HepG2 (cell line): ENCODE data around the gene CTNND1. TPM values are rescaled to one million over a fixed set of nuclear protein-coding genes. Genes with fewer than 3 reads are reported as not detected.

Experiments used
- FOXM1 ChIP-seq: sonication (generic); formaldehyde crosslinking; IDR thresholded peaks from 2 replicates; pipeline ENCODE4 v1.5.0; 2020; ENCODE audit warnings: missing genetic modification reagents
- HBP1 ChIP-seq: IDR thresholded peaks from 2 replicates; pipeline ENCODE4 v1.6.1; 2016; ENCODE audit warnings: low read depth, control low read depth
- MLX ChIP-seq: IDR thresholded peaks from 2 replicates; pipeline ENCODE4 v1.6.1; 2016
- PAXIP1 ChIP-seq: sonication (generic); formaldehyde crosslinking; conservative IDR thresholded peaks from 2 replicates; pipeline ENCODE4 v1.4.0; 2020; ENCODE audit warnings: mild to moderate bottlenecking, missing genetic modification reagents, moderate library complexity
- TSC22D2 ChIP-seq: sonication (generic); formaldehyde crosslinking; IDR thresholded peaks from 2 replicates; pipeline ENCODE4 v1.5.1; 2020; ENCODE audit warnings: missing genetic modification reagents, mild to moderate bottlenecking, borderline replicate concordance
- ZBTB25 ChIP-seq: IDR thresholded peaks from 2 replicates; pipeline ENCODE4 v1.6.1; 2018; ENCODE audit warnings: missing genetic modification reagents
- ZBTB44 ChIP-seq: sonication (generic); formaldehyde crosslinking; IDR thresholded peaks from 2 replicates; pipeline ENCODE4 v1.4.0; 2020; ENCODE audit warnings: missing genetic modification reagents
- ZBTB8A ChIP-seq: sonication (generic); formaldehyde crosslinking; IDR thresholded peaks from 2 replicates; pipeline ENCODE4 v1.4.0; 2020; ENCODE audit warnings: mild to moderate bottlenecking, low read depth, missing genetic modification reagents, borderline replicate concordance
- ZNF20 ChIP-seq: sonication (generic); formaldehyde crosslinking; IDR thresholded peaks from 2 replicates; pipeline ENCODE4 v1.4.0; 2020; ENCODE audit warnings: mild to moderate bottlenecking, moderate library complexity, missing genetic modification reagents
- ZNF33B ChIP-seq: sonication (generic); formaldehyde crosslinking; IDR thresholded peaks from 2 replicates; pipeline ENCODE4 v1.5.1; 2020; ENCODE audit warnings: mild to moderate bottlenecking, missing genetic modification reagents
- ZNF580 ChIP-seq: IDR thresholded peaks from 2 replicates; pipeline ENCODE4 v1.6.1; 2016; ENCODE audit warnings: low read depth, borderline replicate concordance
- ZNF614 ChIP-seq: IDR thresholded peaks from 2 replicates; pipeline ENCODE4 v1.6.1; 2018; ENCODE audit warnings: missing biosample characterization, missing genetic modification reagents, inconsistent platforms, borderline replicate concordance
- ZUFSP ChIP-seq: sonication (generic); formaldehyde crosslinking; IDR thresholded peaks from 2 replicates; pipeline ENCODE4 v1.9.0; 2021; ENCODE audit warnings: missing genetic modification reagents, mild to moderate bottlenecking, borderline replicate concordance
- polyA plus RNA-seq, 8 experiments: library from polyadenylated mRNA; depleted of rRNA in 3 of 8; stranded (reverse) in 7 of 8; unstranded in 1 of 8; fragments of >200 nt; fragmentation: Illumina TruSeq in 4 of 8; extraction: Trizol in 4 of 8; gene quantifications; 2 replicates each; pipeline versions ENCODE4 v1.2.1 to v1.2.3, GENCODE V29; 2011 to 2016; ENCODE audit warnings: low read depth in 4 of 8, missing spikeins in 1 of 8, mixed read lengths in 1 of 8; ENCODE audit not compliant: insufficient read depth in 1 of 8
- total RNA-seq, 5 experiments: library from RNA; depleted of rRNA; stranded (reverse); fragments of >200 nt; fragmentation: Illumina TruSeq; extraction: Trizol; gene quantifications; 2 replicates each; pipeline ENCODE4 v1.2.3, GENCODE V29; 2016; ENCODE audit warnings: low read depth in 1 of 5

The CTNND1 gene
- total and polyA plus RNA-seq, 2 of the 13 experiments (the other 11 are each of a cell fraction or from before 2014, with no cell fraction given) = 117 to 128 TPM

GRCh38 chr11:57741132-57742086 lies 20.2 kb upstream of the CTNND1 start, which contains the start of gene SELENOH (continued):
- TF ChIP-seq PAXIP1 (peak; percentile 40; the same call in 1 of the 2 replicates), HBP1 (CRISPR knock-in tag) (no peak), ZNF20 (no peak), ZNF614 (CRISPR knock-in tag) (peak; percentile 65; the same call in 1 of the 2 replicates), ZBTB8A (CRISPR knock-in tag) (no peak), MLX (CRISPR knock-in tag) (no peak), ZUFSP (no peak), FOXM1 (CRISPR knock-in tag) (no peak), ZNF580 (no peak), TSC22D2 (no peak), ZNF33B (no peak), ZBTB44 (no peak), ZBTB25 (CRISPR knock-in tag) (no peak; the same call in 1 of the 2 replicates)
